ENCODE measurements around the gene CTNNA3.

Gene CTNNA3

DNA sequence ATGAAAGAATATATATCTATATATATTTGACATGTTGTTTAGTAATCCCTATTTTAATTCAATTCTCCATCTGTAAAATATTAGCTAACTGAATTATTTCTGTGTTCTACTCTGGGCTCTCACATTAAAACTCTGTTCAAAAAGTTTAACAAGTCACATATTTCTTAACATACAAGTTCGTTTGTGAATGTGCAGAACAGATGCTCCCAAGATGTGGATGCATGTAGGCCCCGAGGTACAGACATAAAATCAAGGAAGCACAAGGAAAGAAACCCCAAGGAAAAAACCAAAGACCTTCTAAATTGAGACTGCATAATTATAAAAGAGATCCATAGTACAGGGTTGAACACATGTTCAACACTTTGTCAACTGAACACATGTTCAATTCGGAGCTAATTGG is 595.0 kb downstream of the CTNNA3 start:
- no peak for DNase-seq

DNA sequence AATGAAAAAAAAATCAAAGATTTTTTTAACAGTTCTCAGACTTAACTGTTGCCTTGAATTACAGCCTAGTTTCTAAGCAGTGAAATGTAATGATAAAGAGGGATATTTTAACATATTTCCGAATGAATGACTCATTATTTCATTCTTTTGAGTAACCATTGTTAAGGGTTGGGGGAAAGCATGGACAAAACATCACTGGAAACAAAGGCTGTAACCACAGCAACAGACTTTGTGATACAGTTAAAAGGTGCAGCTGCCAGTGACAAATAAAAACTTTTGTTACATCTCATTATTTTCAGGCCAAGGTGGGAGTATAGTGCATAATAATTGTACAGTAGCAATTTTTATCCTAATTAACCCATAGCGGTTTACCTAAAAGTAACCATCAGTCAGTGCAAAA is 597.5 kb downstream of the CTNNA3 start:
- no peak for DNase-seq

DNA sequence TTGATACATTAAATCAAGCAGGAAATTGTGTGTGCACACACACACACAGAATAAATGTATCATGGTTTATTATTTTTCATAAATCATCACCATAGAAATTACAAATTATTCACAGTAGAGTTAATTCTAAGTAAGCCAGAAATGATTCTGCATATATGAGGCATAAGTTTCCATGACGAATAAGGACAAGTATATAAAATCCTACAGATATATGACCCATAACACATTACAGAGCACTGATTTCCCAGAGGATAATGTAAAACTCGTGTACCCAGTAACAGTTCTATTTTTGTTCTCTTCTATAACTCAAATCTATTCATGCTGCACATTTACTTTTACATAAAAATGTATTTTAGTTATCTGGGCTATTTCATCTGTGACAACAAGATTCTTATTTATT is 600.5 kb downstream of the CTNNA3 start:
- no peak for DNase-seq

DNA sequence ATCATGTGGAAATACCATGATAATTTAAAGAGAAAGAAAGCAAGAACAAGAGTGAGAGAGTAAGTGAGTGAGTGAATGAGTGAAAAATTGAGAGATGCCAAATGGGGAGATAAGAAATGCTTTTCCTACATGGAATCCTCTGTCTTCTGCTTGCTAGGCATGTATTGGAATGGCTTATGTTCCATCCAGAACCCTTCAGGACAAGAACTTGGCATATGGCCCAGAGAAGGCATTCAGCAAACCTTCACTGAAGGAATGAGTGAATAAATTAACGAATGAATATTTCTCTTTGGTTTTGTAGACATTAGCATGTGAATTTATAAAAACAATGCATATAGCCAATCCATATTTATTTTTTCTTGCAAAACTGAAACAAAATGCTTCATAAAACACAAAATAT is 608.0 kb downstream of the CTNNA3 start:
- DNase-seq: no peak

DNA sequence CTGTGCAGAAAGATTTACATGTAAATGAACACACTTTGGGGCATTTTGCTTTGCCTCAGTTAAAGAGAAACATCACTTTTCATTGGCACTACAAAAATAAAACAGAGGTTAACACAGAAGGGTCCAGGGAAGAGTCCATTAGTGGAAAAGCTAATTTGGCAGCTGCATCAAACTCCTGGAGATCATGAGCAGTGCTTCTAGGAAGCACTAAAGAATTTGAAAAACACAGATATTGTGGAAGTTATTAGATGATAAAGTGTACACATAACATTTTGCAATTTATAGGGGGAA is 608.9 kb downstream of the CTNNA3 start:
- no peak for DNase-seq

DNA sequence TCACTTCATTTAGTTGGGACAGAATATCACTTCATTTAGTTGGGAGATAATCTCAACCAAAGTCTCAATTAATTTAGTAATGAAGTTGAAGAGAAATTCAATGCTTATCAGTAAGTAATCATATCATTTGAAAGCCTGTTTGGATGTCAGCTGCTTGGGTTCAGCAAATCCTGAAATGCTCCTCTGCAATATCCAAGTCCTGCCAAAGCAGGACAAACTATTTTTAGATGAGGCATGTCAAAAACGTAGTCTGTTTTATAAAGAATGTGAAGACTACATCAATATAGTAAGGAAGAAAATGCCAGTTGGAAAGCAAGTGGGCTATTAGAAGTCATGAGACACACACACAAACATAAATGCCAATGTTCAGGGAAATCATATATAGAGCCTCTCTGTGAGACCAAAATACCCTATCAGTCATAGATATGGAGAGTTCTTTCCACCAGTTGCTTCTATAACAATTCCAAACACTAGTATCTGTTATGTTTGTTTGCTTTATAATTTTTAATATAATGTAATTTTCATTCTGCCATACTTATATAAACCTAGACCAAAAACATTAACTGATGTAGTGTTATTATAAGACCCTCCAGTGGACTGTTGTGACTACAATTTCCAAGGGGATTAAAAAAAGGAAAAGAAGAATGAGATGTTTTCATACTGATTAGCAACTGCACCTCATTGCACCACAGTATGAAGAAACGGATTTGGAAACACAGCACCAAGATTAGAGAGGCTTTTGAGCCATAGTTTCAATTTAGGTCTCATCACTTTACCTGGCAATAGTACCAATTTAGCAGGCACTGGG is 609.5 kb downstream of the CTNNA3 start:
- no peak for DNase-seq

DNA sequence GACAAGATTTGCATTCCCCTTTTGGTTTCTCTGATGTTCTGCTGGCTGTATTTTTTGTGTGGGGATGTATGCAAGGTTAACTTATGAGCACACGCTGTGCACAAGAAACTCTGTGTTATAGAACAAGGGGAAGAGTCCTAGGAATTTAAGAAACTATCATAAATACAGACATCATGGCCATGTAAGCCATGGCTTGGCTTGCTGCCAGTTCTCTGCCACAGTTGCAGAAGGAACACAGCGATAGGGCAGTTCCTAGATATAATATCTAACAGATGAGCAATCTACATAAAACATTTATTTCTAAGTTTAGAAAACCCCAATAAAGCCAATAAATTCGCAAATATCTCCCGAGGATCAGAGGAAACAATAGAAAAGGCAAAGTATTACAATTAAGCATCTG is 616.9 kb downstream of the CTNNA3 start:
- DNase-seq: no peak

DNA sequence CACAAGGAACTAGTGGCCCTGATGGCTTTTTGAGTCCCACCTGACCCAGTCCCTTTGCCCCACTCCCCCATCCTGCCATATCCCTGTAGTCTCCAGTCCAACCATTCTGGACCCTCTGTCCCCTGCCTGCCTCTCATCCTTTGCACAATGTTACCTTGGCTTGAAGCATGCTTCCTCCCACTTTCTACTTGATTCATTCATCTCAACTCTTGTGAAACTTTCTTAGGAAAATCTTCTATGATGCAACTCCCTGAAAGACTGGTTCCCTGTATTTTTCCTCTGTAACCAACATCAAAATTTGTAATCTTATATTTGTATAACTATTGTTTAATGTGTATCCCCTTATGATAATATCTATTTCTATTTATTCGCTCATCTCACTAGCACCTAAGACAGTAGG is 618.6 kb downstream of the CTNNA3 start:
- no peak for DNase-seq

DNA sequence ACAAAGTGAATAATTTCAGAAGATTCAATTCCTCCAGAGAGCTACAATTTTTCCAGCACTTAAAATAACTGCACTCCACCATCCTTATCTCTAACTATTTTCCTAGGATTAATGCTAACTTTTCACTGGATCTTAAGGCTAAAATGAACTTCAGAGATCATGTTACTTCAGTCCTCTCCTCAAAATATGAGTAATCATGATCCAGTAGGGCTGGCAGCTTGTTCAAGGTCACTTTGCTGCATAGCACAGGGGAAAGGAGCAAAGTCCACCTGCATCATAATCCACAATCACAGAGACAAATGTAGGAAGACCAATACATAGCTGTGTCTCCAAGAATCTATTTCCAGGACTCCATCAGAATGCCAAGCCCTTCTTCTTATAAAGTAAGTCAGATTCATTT is 619.9 kb downstream of the CTNNA3 start:
- DNase-seq: no peak

DNA sequence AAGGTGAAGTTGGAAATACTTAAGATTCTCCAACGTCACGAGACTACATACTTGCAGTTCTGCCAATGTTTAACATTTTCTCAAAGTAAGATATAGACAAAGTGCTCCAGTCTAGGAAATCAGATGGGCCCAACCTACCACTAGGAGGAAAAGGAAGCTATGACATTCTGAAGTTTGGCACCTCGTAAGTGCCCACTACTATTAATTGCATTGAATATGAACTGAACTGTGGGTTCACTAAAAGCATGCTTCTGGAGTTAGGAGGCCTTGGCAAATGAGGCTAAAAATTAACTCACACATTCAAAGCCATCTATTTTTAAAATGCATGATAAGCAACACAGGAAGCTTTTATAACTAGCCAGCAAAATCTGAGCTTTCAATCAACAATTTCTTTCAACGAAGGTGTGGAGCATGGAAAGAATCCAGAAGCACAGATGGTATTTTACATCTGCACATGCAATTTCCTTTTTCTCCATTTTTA is 620.5 kb downstream of the CTNNA3 start:
- DNase-seq: no peak

DNA sequence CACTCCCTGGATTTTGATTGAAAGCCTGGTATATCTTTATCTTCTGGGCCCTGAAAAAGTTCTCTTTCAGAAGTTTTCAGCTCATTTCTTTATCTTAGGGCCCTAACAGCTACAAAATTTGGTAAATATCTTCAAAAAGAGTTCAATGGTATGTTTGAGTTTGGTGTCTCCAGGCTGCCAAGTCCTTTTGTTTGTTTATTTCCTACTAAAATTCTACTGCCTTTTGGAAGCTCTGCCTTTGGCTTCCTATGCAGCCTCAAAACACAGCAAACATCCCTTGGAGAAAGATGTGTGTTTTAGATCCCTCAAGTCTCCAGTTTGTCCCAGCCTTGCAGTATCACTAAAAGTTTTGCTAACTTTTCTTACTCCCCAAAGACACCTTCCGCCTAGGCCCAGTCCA is 623.3 kb downstream of the CTNNA3 start:
- DNase-seq: no peak

DNA sequence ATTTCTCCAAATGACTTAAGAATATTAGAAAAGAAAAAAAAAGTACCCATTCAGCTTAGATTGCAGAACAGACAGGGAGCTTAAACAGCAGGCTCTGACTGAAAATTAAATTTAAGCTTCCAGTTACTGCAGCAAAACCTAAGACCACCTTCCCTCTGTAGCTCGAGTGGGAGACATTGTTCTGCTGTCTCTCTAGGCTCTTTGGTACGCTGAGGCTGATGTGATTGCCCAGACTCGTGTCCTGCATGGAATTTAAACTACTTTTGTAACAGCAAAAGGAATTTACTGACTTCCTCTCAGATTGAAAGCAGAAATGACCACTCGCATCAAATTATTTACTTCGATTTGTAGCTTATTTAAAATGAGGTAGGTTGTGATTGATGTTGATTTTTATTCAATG is 645.6 kb downstream of the CTNNA3 start:
- DNase-seq: no peak

DNA sequence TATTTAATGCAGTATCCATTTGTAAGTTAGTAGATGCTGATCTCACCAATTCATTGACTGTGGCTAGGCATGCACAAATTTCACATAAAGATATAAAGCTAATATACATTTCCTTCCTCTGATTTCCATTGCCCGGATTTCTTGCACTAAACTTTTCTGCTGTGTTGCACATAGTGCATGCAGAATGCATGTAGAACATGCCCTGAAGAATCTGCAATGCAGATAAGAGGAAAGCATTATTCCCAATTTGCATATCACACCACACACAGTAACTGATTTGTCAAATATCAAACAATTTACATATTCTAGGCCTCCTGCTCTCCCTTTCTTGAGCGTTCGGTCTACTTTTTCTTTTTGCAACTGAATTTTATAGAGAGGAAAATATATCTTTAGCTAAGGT is 646.0 kb downstream of the CTNNA3 start:
- no peak for DNase-seq

DNA sequence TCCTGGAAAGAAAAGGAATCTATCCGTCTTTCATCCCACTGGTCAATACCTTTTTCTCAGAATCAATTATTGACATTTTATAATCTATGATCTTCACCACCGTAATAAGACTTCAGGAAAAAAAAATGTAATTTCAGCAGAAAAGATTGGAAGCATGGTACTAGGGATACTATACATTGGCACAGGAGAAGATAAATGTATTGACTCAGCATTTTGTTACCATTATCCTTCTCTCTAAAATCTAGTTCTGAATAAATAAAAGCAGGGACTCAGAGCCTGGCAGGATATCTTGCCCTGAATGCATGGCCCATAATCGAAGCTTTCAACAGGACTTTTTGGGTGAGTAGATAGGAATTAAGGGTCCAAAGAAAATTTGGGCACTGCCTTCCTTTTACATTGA is 649.5 kb downstream of the CTNNA3 start:
- DNase-seq: no peak

DNA sequence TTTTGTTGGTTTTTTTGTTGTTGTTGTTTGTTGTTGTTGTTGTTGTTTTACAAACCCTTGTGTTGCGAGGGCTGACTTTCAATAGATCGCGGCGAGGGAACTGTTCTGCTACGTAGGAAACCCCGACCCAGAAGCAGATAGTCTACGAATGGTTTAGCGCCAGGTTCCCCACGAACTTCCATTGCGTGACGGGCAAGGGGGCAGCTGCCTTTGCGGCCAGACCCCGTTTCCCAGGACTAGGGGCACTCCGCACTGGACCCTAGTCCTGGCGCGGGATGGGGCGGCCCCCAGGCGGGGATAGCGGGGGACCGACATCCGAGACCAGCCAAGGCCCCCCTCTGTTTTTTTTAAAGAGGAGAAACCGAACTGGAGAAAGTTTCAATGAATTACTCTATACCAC is 650.6 kb downstream of the CTNNA3 start:
- no peak for DNase-seq

DNA sequence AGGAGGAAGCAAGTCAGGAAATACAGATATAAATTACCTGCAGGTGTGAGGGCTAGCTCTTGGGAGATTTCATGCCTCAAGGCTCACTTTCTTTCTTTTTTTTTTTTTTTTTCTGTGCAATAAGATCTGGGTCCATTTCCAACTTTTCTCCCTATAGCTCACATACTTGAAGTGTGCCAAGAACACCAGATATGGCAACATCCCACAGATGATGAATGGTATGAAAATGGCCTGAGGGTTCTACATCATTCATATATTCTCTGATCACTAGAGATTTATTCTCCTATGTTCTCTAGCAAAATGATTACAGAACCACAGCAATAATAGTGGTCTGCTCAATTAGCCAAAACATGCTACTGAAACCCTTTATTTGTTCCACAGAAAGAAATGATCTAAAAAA is 653.0 kb downstream of the CTNNA3 start:
- DNase-seq: no peak

DNA sequence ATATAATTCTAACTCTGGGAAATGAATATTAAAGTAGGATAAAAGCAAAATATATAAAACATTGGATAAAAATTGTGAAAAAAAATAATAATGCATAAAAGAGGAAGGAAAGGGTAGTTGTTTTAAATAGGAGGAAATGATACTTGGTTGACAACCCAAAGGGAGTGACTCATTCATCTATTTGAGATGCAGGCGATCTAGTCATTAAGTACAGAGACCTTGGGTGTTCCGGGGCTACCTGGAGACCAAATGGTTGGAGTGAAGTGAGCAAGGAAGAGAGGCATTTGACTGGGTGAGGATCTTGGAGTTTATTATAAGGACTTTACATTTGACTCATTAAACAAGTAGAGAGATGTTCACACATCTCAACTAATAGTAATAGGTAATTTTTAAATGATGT is 659.2 kb downstream of the CTNNA3 start:
- no peak for DNase-seq

DNA sequence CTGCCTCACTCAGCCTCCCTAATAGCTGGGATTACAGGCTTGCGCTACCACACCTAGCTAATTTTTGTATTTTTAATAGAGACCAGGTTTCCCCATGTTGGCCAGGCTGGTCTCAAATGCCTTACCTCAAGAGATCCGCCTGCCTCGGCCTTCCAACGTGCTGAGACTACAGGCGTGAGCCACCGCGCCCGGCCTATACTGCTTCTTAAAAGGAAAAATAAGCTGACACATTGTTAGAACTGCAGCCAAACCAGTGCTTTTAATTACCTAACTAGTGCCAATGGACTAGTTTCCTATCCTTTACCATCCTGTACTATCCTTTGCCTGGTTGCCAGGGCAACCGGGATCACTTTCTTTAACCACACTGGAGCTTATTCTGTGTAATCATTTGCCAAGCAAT is 662.1 kb downstream of the CTNNA3 start:
- DNase-seq: no peak

DNA sequence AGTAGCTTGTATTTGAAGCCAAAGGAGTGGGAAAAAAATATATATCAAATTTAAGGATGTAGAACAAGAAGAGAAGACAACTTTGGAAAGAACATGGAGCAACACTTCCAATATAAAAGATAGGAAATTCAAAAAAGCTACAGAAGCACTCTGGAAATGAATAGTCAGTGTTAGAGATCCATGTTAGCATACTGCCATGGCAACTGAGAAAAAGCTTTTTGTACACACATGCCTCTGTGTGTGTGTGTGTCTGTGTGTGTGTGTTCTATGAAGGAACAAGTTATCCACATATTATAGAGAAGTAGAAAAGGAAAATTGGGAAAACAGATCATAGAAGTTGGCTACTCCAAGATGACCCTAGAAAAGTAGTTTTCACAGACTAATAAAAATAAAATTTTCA is 673.9 kb downstream of the CTNNA3 start:
- DNase-seq: no peak

DNA sequence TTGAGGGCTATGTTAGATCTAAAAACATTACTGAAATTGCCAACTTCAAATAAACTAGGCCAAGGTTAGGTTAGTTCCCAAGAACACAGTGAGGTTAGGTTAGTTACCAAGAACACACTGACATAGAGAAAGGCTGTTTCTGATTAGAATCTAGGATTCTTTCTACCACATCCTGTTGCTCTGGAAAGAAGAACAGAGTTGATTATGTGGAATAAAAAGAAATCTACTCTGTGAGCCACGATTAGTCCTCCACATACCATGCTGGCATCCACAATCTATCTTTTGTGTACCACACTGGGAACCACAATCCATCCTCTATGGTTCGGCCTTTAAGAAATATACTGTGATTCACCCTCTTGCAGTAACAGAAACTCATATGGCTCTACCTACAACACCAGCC is 678.8 kb downstream of the CTNNA3 start:
- DNase-seq: no peak

DNA sequence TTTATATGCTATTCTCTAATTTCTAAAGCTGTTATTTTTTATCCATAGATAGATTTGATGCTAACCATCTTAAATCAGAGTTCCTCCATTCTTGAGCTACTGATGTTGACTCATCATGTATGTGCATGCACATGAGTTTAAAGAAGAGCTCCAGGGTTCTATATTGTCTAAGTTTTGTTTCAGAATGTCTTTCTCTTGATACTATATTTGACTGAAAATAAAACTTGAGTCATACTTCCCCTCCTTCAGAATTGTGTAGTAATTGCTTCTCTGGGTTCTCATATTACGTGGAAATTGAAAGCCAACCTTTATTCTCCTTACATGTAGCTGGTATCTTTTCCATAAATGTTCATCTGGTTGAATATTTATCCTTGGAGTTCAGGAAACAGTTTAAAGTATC is 680.8 kb downstream of the CTNNA3 start:
- no peak for DNase-seq

DNA sequence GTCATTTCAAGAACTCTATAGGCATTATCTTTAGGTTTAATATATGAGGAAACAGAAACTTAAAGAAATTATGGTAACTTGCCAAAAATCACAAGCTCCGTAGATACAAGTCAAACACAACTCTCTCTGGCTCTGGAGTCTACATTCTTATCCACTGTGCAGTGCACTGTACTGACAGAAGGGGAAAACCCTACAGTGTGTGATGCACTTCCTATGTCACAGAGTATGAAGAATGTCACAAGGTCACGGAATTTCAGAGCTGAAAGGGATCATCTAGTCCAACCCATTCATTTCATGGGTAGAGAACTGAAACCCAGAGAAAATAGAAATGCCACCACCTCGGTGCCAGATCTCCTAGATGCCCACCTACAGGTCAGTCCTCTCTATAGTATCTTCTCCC is 684.0 kb downstream of the CTNNA3 start:
- DNase-seq: no peak

DNA sequence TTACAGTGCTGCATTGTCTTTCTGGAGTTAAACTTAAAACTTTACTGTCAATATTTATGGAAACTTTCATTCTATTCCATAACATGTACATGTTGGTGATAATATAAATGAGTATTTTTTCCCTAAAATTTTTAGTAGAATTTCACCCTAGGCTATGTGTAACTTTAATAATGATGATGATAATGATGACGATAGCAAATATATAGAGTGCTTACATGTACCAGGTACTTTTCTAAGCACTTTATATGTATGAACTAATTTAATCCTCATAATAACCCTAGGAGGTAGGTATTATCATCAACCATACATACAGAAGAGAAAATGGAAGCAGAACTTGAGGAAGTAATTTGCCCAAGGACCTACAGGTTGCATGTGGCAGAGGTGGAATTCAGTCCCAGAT is 684.5 kb downstream of the CTNNA3 start:
- no peak for DNase-seq

DNA sequence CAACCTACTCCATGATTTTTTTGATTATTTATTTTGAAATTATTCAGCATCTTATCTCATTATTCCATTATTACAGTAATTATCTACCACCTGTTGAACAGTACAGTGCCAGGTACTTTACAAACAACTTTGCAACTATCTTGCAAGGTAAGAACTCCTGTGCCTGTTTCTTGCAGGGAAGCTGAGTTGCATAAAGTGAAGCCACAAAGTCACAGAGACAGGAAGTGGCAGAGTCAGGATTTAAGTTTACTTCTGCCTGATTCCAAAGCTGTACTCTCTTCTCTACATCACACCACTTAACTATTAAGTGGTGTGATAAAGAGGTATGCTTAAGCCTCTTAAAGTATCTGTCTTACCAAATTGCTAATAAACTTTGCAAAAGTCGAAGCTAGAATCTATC is 690.0 kb downstream of the CTNNA3 start:
- DNase-seq: no peak

DNA sequence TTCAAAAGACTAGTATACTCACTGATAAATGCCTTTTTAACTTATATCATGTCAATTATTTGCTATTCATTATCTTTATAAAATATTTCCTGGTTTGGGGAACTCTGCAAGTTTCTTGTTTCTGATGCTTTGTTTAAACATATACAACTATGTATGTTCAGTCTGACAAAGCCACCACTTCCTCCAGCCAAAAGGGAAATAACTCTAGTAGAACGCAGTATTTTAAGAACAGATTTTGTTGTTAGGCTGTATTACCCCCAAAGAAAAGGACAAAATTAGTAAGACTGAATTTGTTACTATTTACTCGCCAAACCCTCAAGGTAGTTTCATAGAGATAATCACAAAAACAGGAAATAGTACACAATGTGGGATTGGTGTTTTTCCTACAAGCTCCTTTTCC is 691.3 kb downstream of the CTNNA3 start:
- no peak for DNase-seq
